NCI-H2227 (cell line): ENCODE measurements around the gene ACTL6A.
"Not testable (repeated sequence)": the region's sequence is repeated elsewhere in the genome, so short reads cannot be mapped to it uniquely, and the experiment has no call there.

Source experiments
- DNase-seq: peaks from one replicate; lab custom pipeline; 2025; ENCODE audit not compliant: unreplicated experiment; lab: John Stamatoyannopoulos, UW

The ACTL6A gene

GRCh38 chr3:179562591-179563270 is at the start of gene ACTL6A:
ACTL6A (plus strand) TSS chr3:179562926; CDS start chr3:179563093, 167 bp downstream.
- peak; percentile 99 for DNase-seq

- DNase-seq = no peak
Observed at GRCh38 chr3:179513862-179514261, 48.9 kb upstream of the ACTL6A start.

GRCh38 chr3:179516461-179517251 is 46.1 kb upstream of the ACTL6A start:
- not testable (repeated sequence) for DNase-seq

- DNase-seq = no peak
Observed at GRCh38 chr3:179526482-179526881, 36.2 kb upstream of the ACTL6A start.

- DNase-seq = peak; percentile 79
Observed at GRCh38 chr3:179526989-179527391, 35.7 kb upstream of the ACTL6A start.

GRCh38 chr3:179528772-179529171 is 34.0 kb upstream of the ACTL6A start:
- DNase-seq = peak; percentile 36

GRCh38 chr3:179531576-179531975 is 31.1 kb upstream of the ACTL6A start:
- no peak for DNase-seq

- DNase-seq = no peak
Observed at GRCh38 chr3:179533274-179533673, 29.5 kb upstream of the ACTL6A start.

GRCh38 chr3:179536256-179536655 is 26.5 kb upstream of the ACTL6A start:
- no peak for DNase-seq

GRCh38 chr3:179541094-179541493 is 21.6 kb upstream of the ACTL6A start:
- DNase-seq = no peak

GRCh38 chr3:179541596-179541995 is 21.1 kb upstream of the ACTL6A start:
- DNase-seq = no peak

GRCh38 chr3:179542375-179542774 is 20.4 kb upstream of the ACTL6A start:
- DNase-seq = no peak

GRCh38 chr3:179544981-179545645 is 17.6 kb upstream of the ACTL6A start:
- no peak for DNase-seq

GRCh38 chr3:179546814-179547241 is 15.9 kb upstream of the ACTL6A start:
- DNase-seq = no peak

- no peak for DNase-seq
Observed at GRCh38 chr3:179551349-179552105, 11.2 kb upstream of the ACTL6A start.

- DNase-seq = peak; percentile 75
Observed at GRCh38 chr3:179558742-179559364, 3.9 kb upstream of the ACTL6A start.

GRCh38 chr3:179560791-179561190 is 1.9 kb upstream of the ACTL6A start:
- no peak for DNase-seq

GRCh38 chr3:179563271-179563783 is 601 bp downstream of the ACTL6A start:
- peak; percentile 79 for DNase-seq

GRCh38 chr3:179565496-179565895 is 2.8 kb downstream of the ACTL6A start:
- no peak for DNase-seq

- no peak for DNase-seq
Observed at GRCh38 chr3:179580992-179581391, 18.3 kb downstream of the ACTL6A start.
